Fibroblast of skin of scalp (primary cell): ENCODE measurements around the gene URB2.
"Not testable (repeated sequence)": the region's sequence is repeated elsewhere in the genome, so short reads cannot be mapped to it uniquely, and the experiment has no call there.

Source experiments
- DNase-seq: peaks from one replicate; pipeline ENCODE4 v3.0.0-alpha.2; 2013

URB2 gene

GRCh38 chr1:229694053-229694693 lies 68.1 kb downstream of the URB2 start:
- peak; percentile 92 for DNase-seq

- no peak for DNase-seq
Measured at GRCh38 chr1:229696385-229696784, 70.3 kb downstream of the URB2 start.

- DNase-seq: peak; percentile 65
Measured at GRCh38 chr1:229699613-229700267, 73.7 kb downstream of the URB2 start.

GRCh38 chr1:229704157-229704556 lies 78.1 kb downstream of the URB2 start:
- no peak for DNase-seq

DNA sequence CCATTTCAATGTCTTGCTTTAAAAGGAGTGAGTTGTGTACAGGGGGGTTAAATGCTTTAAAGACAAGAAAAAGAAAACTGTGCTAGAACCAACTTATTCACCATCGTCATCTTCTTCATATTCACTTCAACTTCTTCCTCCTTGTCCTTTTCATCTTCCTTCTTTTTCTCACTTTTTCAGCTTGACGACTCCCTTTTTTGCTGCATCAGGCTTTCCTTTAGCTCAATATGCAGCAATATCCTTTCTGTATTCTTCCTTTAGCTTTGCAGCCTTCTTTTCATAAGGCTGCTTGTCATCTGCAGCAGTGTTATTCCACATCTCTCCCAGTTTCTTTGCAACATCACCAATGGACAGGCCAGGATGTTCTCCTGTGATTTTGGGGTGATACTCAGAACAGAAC lies 79.1 kb downstream of the URB2 start:
- not testable (repeated sequence) for DNase-seq

- DNase-seq: not testable (repeated sequence)
Measured at GRCh38 chr1:229707127-229707526, 81.1 kb downstream of the URB2 start.

- DNase-seq: no peak
Measured at GRCh38 chr1:229709500-229710013, 83.5 kb downstream of the URB2 start.
